HG03439 (cell line): ENCODE data around the gene ADCY9.
"Not testable (repeated sequence)": the region's sequence is repeated elsewhere in the genome, so short reads cannot be mapped to it uniquely, and the experiment has no call there.

Experiments used
- ATAC-seq: cut with Tn5 transposase; IDR thresholded peaks from one replicate; pipeline ENCODE4 v1.9.1; 2021; ENCODE audit warnings: mild to moderate bottlenecking, moderate library complexity; ENCODE audit not compliant: unreplicated experiment

ADCY9 gene

DNA sequence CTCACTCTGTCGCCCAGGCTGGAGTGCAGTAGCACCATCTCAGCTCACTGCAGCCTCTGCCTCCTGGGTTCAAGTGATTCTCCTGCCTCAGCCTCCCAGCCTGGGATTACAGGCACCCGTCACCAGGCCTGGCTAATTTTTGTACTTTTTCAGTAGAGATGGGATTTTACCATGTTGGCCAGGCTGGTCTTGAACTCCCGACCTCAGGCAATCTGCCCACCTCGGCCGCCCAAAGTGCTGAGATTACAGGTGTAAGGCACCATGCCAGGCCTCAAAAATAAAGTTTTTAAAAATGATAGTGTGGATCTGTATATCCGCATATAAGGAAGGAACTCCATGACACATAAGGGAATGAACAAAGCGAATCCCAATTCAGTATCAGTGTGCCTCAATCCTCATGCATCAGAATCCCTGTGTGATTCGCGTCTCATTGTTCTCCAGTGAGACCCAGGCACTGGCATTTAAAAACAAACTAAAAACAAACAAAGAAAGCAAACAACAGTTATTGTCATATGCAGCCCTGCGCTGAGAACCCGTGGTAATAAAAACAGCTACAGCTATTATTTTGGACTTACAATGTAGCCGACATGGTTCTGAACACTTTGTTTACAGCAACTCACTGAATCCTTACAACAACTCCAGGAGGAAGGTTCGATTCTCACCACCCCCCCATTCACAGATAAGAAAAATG lies 181.6 kb downstream of the ADCY9 start:
- no peak for ATAC-seq

DNA sequence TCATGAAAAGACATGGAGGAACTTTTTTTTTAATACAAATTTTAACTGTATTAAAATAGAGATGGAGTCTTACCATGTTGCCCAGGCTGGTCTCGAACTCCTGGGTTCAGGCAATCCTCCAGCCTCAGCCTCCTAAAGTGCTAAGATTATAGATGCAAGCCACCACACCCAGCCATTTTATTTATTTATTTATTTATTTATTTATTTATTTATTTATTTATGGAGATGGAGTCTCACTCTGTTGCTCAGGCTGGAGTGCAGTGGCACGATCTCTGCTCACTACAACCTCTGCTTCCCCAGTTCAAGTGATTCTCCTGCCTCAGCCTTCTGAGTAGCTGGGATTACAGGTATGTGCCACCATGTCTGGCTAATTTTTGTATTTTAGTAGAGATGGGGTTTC lies 189.1 kb downstream of the ADCY9 start:
- not testable (repeated sequence) for ATAC-seq

DNA sequence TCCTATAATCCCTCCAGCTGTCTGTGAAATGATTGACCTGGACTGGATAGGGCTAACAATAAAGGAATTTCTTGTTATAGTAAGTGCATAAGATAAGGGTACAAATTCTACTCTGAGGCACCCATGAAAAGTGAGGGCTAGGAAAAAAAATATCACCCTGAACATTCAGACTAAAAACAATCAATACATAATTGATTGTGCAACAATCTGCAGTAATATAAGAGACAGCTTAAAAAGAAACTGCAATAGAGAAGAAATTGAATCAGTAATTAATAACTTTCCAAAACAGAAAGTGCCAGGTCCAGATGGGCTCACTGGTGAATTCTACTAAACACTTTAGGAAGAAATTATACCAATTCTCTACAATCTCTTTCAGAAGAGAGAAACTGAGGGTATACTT lies 191.5 kb downstream of the ADCY9 start:
- no peak for ATAC-seq

DNA sequence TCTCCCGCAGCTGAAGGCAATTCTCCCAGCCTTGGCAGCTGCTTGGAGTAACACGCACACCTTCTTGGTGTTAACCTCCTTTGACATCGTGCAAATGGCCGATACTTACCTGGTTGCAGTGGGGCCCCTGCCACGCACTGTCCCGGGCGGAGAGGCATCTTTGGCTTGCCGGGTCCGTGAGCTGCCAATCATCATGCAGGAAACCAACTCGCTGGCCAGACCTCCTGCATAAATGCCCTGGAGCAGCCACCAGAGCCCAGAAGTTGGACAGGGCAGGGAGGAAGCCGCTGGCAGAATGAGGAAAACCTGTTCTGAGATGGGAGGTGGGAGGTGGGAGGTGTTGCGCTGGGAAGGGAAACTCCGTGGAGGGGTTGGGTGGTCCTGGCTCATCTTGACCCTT lies 194.0 kb downstream of the ADCY9 start:
- ATAC-seq, result no peak

DNA sequence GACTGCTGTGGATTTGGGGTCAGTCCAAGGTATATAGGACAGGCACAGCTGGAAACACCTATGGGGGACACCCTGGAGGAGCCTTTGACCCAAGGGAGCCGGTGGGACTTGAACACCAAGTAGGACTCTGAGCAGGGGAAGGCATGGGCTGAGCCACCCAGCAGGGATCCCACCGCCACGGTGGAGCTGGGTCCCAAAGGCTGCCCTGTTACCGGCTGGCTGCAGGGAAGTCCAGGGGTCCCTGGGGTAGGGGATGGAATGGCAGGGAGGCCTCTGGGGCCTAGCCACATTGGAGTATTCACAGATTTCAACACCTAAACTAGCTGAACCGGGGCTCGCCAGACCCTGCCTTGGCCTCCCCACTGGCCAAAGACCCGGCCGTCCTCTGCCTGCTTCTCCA lies 196.0 kb downstream of the ADCY9 start:
- no peak for ATAC-seq

DNA sequence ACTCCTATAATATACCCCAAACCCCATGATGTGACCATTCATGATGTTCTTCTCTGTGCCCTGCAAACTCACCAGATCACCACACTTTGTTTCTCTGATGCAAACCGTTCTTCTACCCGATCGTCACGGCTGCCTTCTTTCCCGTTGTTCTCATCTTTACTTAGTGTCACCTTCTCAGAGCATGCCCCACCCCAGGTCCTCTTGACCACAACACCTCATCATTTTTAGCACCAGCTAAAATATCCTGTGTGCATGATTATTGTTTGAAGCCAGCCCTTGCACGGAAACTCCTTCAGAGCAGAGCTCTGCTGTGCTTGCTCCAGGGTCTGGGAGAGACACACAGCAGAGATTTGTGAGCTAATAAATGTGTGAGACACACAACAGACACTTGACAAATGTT lies 196.8 kb downstream of the ADCY9 start:
- ATAC-seq, result no peak

DNA sequence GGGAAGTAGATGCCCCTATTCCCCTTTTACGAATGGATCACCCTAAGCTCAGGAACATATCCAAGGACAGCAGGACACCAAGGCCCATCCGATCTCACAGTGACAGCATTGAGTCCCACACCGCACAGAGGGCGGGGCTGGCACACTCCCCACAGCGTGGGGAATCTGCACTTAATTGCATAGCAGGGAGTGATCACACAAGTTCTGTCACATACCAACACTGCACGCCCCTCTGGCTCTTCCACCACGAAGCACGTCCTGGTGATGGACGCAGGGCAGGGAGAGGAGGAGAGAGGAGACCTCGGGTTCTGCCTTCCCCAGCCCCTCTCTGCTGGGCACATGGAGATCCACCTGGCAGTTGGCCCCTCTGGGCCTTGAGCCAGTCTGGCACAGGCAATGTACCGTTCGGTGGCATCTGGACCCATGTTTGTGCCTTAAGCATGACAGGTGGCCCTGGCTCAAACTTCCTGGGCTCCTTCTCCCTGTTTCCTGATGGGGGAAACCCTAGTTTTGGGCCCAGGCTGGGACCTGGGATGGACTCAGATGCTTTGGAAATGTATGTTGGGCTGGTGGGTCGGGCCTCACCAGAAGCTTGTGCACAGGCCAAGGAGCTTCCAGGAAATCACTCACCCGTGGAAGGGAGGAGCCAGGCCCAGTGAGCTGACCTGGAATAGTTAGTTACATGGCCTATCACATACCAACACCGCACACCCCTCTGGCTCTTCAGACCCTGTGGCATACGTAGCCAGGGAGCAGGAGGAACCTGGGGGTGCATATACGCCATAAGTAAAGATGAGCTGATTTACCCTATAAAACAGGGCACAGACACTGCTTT lies 200.6 kb downstream of the ADCY9 start:
- no peak for ATAC-seq

DNA sequence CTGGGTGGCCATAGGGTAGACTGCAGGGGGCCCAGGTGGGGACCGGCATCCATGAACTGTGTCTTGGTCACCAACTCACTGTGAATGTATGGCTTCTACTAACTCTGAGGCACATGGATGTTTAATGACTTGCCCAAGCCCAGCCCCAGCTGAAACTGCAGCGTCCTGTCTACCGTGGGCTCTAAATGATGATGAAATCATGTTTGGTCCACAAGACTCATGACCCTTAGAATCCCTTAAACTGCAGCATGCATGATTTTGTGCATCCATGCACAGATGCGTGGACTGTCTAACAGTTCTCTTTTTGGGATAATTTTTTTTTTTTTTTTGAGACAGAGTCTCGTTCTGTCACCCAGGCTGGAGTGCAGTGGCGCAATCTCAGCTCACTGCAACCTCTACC lies 203.3 kb downstream of the ADCY9 start:
- no peak for ATAC-seq
